HCT116 (cell line): ENCODE data around the gene PLEKHJ1.

Experiments used
- EGR1 ChIP-seq: IDR thresholded peaks from 2 replicates; pipeline ENCODE4 v1.6.1; 2012; ENCODE audit warnings: low read depth
- EZH2 ChIP-seq: fragments of 200-600 bp; sonication (generic); IDR thresholded peaks from 2 replicates; pipeline ENCODE4 v1.6.1; 2017; ENCODE audit warnings: antibody characterized with exemption, mixed run types
- POLR2AphosphoS5 ChIP-seq: IDR thresholded peaks from 2 replicates; pipeline ENCODE4 v1.6.1; 2011; ENCODE audit warnings: mild to moderate bottlenecking, low read depth, low read length, moderate library complexity
- TF ChIP-seq, protein P1 (sequence below): IDR thresholded peaks from 2 replicates; pipeline ENCODE4 v1.6.1; 2012

- TF ChIP-seq, protein P1, sequence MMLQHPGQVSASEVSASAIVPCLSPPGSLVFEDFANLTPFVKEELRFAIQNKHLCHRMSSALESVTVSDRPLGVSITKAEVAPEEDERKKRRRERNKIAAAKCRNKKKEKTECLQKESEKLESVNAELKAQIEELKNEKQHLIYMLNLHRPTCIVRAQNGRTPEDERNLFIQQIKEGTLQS = no peak
- TF ChIP-seq EZH2 (no peak), EGR1 (peak; percentile 63; the same call in 1 of the 2 replicates), POLR2AphosphoS5 (no peak)
These were observed 30.3 kb upstream of the PLEKHJ1 start for GRCh38 chr19:2266183-2266993.
